Upper lobe of right lung (tissue), 1 donor: Measurements from ENCODE around the gene PPM1E. TPM values are rescaled to one million over a fixed set of nuclear protein-coding genes. Genes with fewer than 3 reads are reported as not detected.

Experiments
- ATAC-seq: fragments of 200-7000 bp; cut with Tn5 transposase; one replicate; pipeline ENCODE4 v1.9.1; 2020; ENCODE audit warnings: mild to moderate bottlenecking, moderate library complexity
- DNase-seq: peaks from one replicate; pipeline ENCODE4 v3.0.0-alpha.2; 2020
- H3K27ac ChIP-seq: fragments of 200-600 bp; one replicate; pipeline ENCODE4 v1.8.0; 2022
- H3K27me3 ChIP-seq: fragments of 200-600 bp; one replicate; pipeline ENCODE4 v1.8.0; 2022; ENCODE audit warnings: mild to moderate bottlenecking
- H3K36me3 ChIP-seq: fragments of 200-600 bp; one replicate; pipeline ENCODE4 v1.8.0; 2022
- H3K4me1 ChIP-seq: fragments of 200-600 bp; one replicate; pipeline ENCODE4 v1.8.0; 2022
- H3K4me3 ChIP-seq: fragments of 200-600 bp; one replicate; pipeline ENCODE4 v1.8.0; 2022; ENCODE audit warnings: mild to moderate bottlenecking
- H3K9me3 ChIP-seq: fragments of 200-600 bp; one replicate; pipeline ENCODE4 v1.8.0; 2022
- intact Hi-C: fragments of 100-400 bp; cut with DNase I; formaldehyde crosslinking; loops from one replicate; pipeline ENCODE4 v1.11.0; 2022
- total RNA-seq: library from RNA; stranded (reverse); fragmentation: NEBNext Ultra II Directional; extraction: Animal tissue kit (Norgen Biotek cat#: 25700); gene quantifications from one replicate; pipeline ENCODE4 v1.2.1, GENCODE V29; 2021
- TF ChIP-seq, protein P1 (sequence below): fragments of 200-600 bp; IDR thresholded peaks from one replicate; pipeline ENCODE4 v1.8.0; 2022; ENCODE audit warnings: antibody characterized with exemption
- donor health status: DM: no; HTN: yes; CAD: no; lungs with severe emphysema.

Gene PPM1E
- total RNA-seq, 1 donor from 2014 or later = not detected

DNA sequence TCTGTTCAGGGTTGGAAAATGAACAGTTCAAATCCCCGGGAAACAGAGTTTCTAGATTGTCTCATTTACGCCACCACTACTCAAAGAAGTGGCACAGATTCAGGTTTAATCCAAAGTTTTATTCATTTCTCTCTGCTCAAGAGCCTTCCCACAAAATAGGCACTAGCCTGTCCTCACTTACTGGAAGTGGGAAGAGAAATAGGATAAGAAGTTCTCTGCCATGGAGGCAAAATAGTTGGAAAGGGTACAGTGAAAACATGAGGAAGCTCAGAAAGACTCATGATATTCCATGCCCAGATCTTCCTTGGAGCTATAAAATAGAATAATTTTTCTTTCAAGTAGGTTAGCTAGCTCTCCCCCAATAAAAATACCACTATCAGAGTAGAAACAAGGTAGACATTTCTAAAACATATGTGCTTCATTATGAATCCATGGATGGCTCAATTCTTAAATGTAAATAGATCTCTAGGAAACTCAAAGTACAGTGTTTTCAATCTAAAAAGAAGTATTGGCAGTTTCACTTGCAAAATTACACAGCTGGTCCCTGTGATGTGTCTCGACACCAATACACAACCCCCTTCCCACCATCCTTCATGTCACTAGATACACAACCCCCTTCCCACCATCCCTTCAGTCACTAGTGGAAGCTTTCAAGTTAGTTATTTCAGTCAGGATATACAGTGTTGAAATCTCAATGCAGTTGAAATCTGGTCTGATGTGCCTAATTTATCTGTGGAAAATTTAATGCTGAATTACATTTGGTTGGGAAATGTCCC, 225.2 kb downstream of the PPM1E start:
- Histone ChIP-seq H3K27me3 (no peaks in the 10 kb centered on the region), H3K27ac (no peak overlapping the region), H3K4me1 (no peaks in the 10 kb centered on the region), H3K9me3 (no peaks in the 10 kb centered on the region), H3K4me3 (no peak overlapping the region), H3K36me3 (no peaks in the 10 kb centered on the region)
- ATAC-seq = no peak
- no peak for DNase-seq
- intact Hi-C loops = no loop called here
- TF ChIP-seq, protein P1, sequence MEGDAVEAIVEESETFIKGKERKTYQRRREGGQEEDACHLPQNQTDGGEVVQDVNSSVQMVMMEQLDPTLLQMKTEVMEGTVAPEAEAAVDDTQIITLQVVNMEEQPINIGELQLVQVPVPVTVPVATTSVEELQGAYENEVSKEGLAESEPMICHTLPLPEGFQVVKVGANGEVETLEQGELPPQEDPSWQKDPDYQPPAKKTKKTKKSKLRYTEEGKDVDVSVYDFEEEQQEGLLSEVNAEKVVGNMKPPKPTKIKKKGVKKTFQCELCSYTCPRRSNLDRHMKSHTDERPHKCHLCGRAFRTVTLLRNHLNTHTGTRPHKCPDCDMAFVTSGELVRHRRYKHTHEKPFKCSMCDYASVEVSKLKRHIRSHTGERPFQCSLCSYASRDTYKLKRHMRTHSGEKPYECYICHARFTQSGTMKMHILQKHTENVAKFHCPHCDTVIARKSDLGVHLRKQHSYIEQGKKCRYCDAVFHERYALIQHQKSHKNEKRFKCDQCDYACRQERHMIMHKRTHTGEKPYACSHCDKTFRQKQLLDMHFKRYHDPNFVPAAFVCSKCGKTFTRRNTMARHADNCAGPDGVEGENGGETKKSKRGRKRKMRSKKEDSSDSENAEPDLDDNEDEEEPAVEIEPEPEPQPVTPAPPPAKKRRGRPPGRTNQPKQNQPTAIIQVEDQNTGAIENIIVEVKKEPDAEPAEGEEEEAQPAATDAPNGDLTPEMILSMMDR = no peak

DNA sequence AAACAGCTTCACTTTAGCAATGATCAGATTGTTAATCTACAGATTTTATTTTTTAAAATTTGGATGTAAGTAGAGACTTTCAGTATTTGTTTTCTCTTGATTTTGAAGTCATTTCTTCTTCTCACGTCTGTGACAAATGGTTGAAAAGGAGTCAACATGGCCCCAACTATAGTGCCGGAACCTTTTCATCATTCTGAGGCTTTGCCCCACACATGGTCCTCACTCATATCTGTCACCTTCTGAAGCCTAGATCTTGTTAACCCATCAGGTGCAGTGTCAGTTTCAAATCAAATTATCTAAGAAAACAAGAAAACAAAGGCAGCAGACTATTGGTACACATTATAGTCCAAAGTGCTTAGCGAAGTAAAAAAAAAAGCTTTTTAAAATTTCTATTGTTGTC, 227.0 kb downstream of the PPM1E start:
- no peaks in the 10 kb centered on the region for H3K27me3 ChIP-seq
- no peaks in the 10 kb centered on the region for H3K9me3 ChIP-seq
- DNase-seq (no peak), ATAC-seq (no peak)
- H3K27ac ChIP-seq = no peak overlapping the region
- no peak overlapping the region for H3K4me3 ChIP-seq
- intact Hi-C loops = no loop called here
- H3K4me1 ChIP-seq = no peaks in the 10 kb centered on the region
- TF ChIP-seq, protein P1 = no peak
- H3K36me3 ChIP-seq = no peaks in the 10 kb centered on the region

- DNase-seq (no peak), ATAC-seq (no peak)
- TF ChIP-seq, protein P1 = no peak
- Histone ChIP-seq H3K4me3 (no peak overlapping the region), H3K36me3 (no peaks in the 10 kb centered on the region), H3K9me3 (no peaks in the 10 kb centered on the region), H3K27ac (no peak overlapping the region), H3K4me1 (no peaks in the 10 kb centered on the region), H3K27me3 (no peaks in the 10 kb centered on the region)
- intact Hi-C loops = no loop called here
Measured at GRCh38 chr17:58985367-58985766, 229.7 kb downstream of the PPM1E start.

GRCh38 chr17:58985971-58986370, 230.3 kb downstream of the PPM1E start:
- intact Hi-C loops = no loop called here
- no peaks in the 10 kb centered on the region for H3K36me3 ChIP-seq
- no peak overlapping the region for H3K4me3 ChIP-seq
- H3K9me3 ChIP-seq = no peaks in the 10 kb centered on the region
- no peaks in the 10 kb centered on the region for H3K27me3 ChIP-seq
- TF ChIP-seq, protein P1 = no peak
- DNase-seq (no peak), ATAC-seq (no peak)
- no peak overlapping the region for H3K27ac ChIP-seq
- no peaks in the 10 kb centered on the region for H3K4me1 ChIP-seq

- ATAC-seq (no peak), DNase-seq (no peak)
- Histone ChIP-seq H3K27me3 (no peaks in the 10 kb centered on the region), H3K36me3 (no peaks in the 10 kb centered on the region), H3K4me3 (no peak overlapping the region), H3K4me1 (no peaks in the 10 kb centered on the region), H3K9me3 (no peaks in the 10 kb centered on the region), H3K27ac (no peak overlapping the region)
- intact Hi-C loops = loop anchor here (10.0 kb wide), 1 partner anchor 465 kb away; no protein-coding TSS in a partner anchor
- TF ChIP-seq, protein P1 = no peak
Measured at GRCh38 chr17:58989629-58990028, 234.0 kb downstream of the PPM1E start.
